OCI-LY1 (cell line): Measurements from ENCODE around the gene SFTPB.

Source experiments
- H2AFZ ChIP-seq: fragments of 200-600 bp; sonication (generic), shearing (Covaris generic); 2 replicates; pipeline ENCODE4 v1.6.0; 2014; ENCODE audit warnings: antibody characterized with exemption, mild to moderate bottlenecking, low read length
- H3F3A ChIP-seq: fragments of 200-600 bp; sonication (generic), shearing (Covaris generic); 2 replicates; pipeline ENCODE4 v1.6.0; 2014; ENCODE audit warnings: mild to moderate bottlenecking, antibody characterized with exemption, low read length, moderate library complexity; ENCODE audit not compliant: insufficient read depth
- H3K27ac ChIP-seq: fragments of 200-600 bp; sonication (generic); 2 replicates; pipeline ENCODE4 v1.5.1; 2014; ENCODE audit warnings: low read length, mixed run types, mild to moderate bottlenecking, low read depth; ENCODE audit not compliant: poor library complexity, severe bottlenecking
- H3K27me3 ChIP-seq: fragments of 200-600 bp; sonication (generic); 2 replicates; pipeline ENCODE4 v1.6.0; 2014; ENCODE audit warnings: antibody characterized with exemption, mild to moderate bottlenecking, low read length, moderate library complexity; ENCODE audit not compliant: insufficient read depth
- H3K36me3 ChIP-seq: fragments of 200-600 bp; sonication (generic); 2 replicates; pipeline ENCODE4 v1.6.1; 2014; ENCODE audit warnings: mild to moderate bottlenecking, antibody characterized with exemption, low read length, moderate library complexity, mixed read lengths; ENCODE audit not compliant: insufficient read depth
- H3K4me1 ChIP-seq: fragments of 200-600 bp; sonication (generic); 2 replicates; pipeline ENCODE4 v1.5.1; 2014; ENCODE audit warnings: mild to moderate bottlenecking, low read length, moderate library complexity; ENCODE audit not compliant: insufficient read depth, severe bottlenecking
- H3K4me2 ChIP-seq: fragments of 200-600 bp; sonication (generic), shearing (Covaris generic); 2 replicates; pipeline ENCODE4 v1.6.1; 2014; ENCODE audit warnings: low read length
- H3K4me3 ChIP-seq: fragments of 200-600 bp; sonication (generic); 2 replicates; pipeline ENCODE4 v1.5.1; 2014; ENCODE audit warnings: low read length, low read depth, mild to moderate bottlenecking, mixed read lengths; ENCODE audit not compliant: poor library complexity, severe bottlenecking
- H3K79me2 ChIP-seq: fragments of 200-600 bp; shearing (Covaris generic); 2 replicates; pipeline ENCODE4 v1.6.1; 2016; ENCODE audit warnings: mixed run types, low read length, mixed read lengths; ENCODE audit not compliant: insufficient read depth
- H3K9ac ChIP-seq: fragments of 200-600 bp; sonication (generic), shearing (Covaris generic); 2 replicates; pipeline ENCODE4 v1.6.1; 2014; ENCODE audit warnings: mild to moderate bottlenecking, low read length, mixed read lengths
- H3K9me2 ChIP-seq: fragments of 200-600 bp; sonication (generic), shearing (Covaris generic); 2 replicates; pipeline ENCODE4 v1.6.1; 2014; ENCODE audit warnings: low read depth, mild to moderate bottlenecking, low read length, mixed read lengths
- H3K9me3 ChIP-seq: fragments of 200-600 bp; shearing (Covaris generic); 2 replicates; pipeline ENCODE4 v1.6.1; 2014; ENCODE audit warnings: low read length, mixed read lengths
- H4K20me1 ChIP-seq: fragments of 200-600 bp; sonication (generic), shearing (Covaris generic); 2 replicates; pipeline ENCODE4 v1.6.0; 2016; ENCODE audit warnings: mild to moderate bottlenecking, low read length; ENCODE audit not compliant: insufficient read depth
- EZH2 ChIP-seq: fragments of 200-600 bp; sonication (generic), shearing (Covaris generic); IDR thresholded peaks from 2 replicates; pipeline ENCODE4 v1.8.0; 2017; ENCODE audit warnings: borderline replicate concordance, mixed run types, mild to moderate bottlenecking, antibody characterized with exemption, low read length, moderate library complexity, mixed read lengths
- TF ChIP-seq, protein P1 (sequence below): fragments of 200-600 bp; sonication (generic), shearing (Covaris generic); IDR thresholded peaks from 2 replicates; pipeline ENCODE4 v1.5.1; 2017; ENCODE audit warnings: mild to moderate bottlenecking, antibody characterized with exemption, low read length, moderate library complexity, mixed read lengths

The SFTPB gene

GRCh38 chr2:85697096-85697495 is 29.1 kb upstream of the SFTPB start:
- Histone ChIP-seq H3K9me3 (no peaks in the 10 kb centered on the region), H3K4me2 (no peak overlapping the region), H3K79me2 (no peaks in the 10 kb centered on the region), H4K20me1 (no peaks in the 10 kb centered on the region), H2AFZ (no peak overlapping the region), H3K27me3 (no peaks in the 10 kb centered on the region), H3K9ac (no peak overlapping the region), H3F3A (no peaks in the 10 kb centered on the region), H3K9me2 (no peaks in the 10 kb centered on the region), H3K27ac (no peak overlapping the region), H3K4me3 (no peak overlapping the region), H3K36me3 (no peaks in the 10 kb centered on the region), H3K4me1 (no peaks in the 10 kb centered on the region)
- TF ChIP-seq, protein P1, sequence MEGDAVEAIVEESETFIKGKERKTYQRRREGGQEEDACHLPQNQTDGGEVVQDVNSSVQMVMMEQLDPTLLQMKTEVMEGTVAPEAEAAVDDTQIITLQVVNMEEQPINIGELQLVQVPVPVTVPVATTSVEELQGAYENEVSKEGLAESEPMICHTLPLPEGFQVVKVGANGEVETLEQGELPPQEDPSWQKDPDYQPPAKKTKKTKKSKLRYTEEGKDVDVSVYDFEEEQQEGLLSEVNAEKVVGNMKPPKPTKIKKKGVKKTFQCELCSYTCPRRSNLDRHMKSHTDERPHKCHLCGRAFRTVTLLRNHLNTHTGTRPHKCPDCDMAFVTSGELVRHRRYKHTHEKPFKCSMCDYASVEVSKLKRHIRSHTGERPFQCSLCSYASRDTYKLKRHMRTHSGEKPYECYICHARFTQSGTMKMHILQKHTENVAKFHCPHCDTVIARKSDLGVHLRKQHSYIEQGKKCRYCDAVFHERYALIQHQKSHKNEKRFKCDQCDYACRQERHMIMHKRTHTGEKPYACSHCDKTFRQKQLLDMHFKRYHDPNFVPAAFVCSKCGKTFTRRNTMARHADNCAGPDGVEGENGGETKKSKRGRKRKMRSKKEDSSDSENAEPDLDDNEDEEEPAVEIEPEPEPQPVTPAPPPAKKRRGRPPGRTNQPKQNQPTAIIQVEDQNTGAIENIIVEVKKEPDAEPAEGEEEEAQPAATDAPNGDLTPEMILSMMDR, result no peak
- no peak for TF ChIP-seq EZH2

GRCh38 chr2:85695691-85696668 is 28.0 kb upstream of the SFTPB start:
- H3K9me3 ChIP-seq, result no peaks in the 10 kb centered on the region
- no peak overlapping the region for H3K4me2 ChIP-seq
- H3K27me3 ChIP-seq, result no peaks in the 10 kb centered on the region

DNA sequence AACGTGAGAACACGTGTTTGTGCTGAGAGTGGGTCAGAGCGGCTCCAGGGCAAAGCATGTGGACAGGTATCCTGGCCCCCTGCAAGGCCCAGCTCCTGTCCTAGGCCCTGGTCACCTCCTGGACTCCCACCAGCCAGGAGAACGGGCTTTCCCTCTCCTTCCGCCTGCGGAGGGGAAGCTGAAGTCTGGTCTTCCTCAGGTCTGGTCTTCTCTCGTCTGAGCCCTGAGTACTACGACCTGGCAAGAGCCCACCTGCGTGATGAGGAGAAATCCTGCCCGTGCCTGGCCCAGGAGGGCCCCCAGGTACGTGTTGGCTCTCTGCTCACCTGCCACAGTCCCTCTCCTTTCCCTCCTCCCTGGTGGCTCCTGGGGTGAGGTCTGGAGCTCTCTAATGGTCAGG is 27.1 kb upstream of the SFTPB start:
- Histone ChIP-seq H3K79me2 (no peaks in the 10 kb centered on the region), H4K20me1 (no peaks in the 10 kb centered on the region), H2AFZ (no peak overlapping the region), H3K4me1 (no peaks in the 10 kb centered on the region), H3K36me3 (no peaks in the 10 kb centered on the region), H3K27ac (no peak overlapping the region), H3F3A (no peaks in the 10 kb centered on the region), H3K9ac (no peak overlapping the region), H3K9me3 (no peaks in the 10 kb centered on the region), H3K9me2 (no peaks in the 10 kb centered on the region), H3K27me3 (no peaks in the 10 kb centered on the region), H3K4me3 (no peak overlapping the region), H3K4me2 (no peak overlapping the region)
- TF ChIP-seq, protein P1, result no peak
- no peak for TF ChIP-seq EZH2

More at GRCh38 chr2:85695691-85696668, 28.0 kb upstream of the SFTPB start:
- Histone ChIP-seq H4K20me1 (no peaks in the 10 kb centered on the region), H3K9ac (no peak overlapping the region), H2AFZ (no peak overlapping the region), H3K36me3 (no peaks in the 10 kb centered on the region), H3K4me1 (no peaks in the 10 kb centered on the region), H3K4me3 (no peak overlapping the region), H3K9me2 (no peaks in the 10 kb centered on the region), H3K79me2 (no peaks in the 10 kb centered on the region), H3K27ac (no peak overlapping the region), H3F3A (no peaks in the 10 kb centered on the region)
- TF ChIP-seq EZH2, result no peak
- TF ChIP-seq, protein P1, result no peak
